HG03097 (cell line): ENCODE results near the gene UCKL1.
"Not testable (repeated sequence)": the region's sequence is repeated elsewhere in the genome, so short reads cannot be mapped to it uniquely, and the experiment has no call there.

Experiments
- ATAC-seq: cut with Tn5 transposase; IDR thresholded peaks from one replicate; pipeline ENCODE4 v1.9.1; 2021; ENCODE audit not compliant: unreplicated experiment, low FRiP score

Gene UCKL1

DNA sequence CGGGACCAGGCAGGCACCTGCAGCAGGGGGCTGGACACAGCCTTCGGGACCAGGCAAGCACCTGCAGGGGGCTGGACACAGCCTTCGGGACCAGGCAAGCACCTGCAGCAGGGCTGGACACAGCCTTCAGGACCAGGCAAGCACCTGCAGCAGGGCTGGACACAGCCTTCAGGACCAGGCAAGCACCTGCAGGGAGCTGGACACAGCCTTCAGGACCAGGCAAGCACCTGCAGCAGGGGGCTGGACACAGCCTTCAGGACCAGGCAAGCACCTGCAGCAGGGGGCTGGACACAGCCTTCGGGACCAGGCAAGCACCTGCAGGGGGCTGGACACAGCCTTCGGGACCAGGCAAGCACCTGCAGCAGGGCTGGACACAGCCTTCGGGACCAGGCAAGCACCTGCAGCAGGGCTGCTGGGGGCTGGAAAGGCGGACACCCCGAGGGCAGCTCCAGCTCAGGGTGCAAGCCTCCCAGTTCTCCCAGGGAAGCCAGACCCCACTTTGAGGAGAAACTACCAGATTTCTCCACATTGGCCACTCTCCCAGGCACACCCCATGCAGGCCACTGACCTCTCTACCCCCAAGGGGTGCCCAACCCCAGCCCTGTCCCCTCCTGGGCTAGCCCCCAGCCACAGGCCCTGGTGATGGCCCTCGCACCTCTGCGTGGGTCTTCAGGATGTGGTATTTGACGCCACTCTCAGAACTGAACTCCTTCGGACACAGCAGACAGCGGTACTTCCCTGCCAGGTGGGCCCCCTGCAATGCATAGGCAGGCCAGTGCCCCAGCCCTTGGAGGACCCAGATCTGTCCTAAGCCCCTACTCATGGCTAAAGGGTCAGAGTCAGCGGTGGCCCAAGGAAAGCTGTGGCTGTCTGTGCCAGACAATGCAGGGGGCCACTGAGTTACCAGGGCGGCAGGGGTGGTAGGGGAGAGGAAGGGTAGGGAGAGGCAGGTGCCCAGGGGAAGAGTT is 4.7 kb upstream of the UCKL1 start:
- ATAC-seq, result not testable (repeated sequence)

- no peak for ATAC-seq
These were observed 3.5 kb upstream of the UCKL1 start for GRCh38 chr20:63959699-63960075.

GRCh38 chr20:63958964-63959698 is 2.9 kb upstream of the UCKL1 start:
- ATAC-seq, result no peak

DNA sequence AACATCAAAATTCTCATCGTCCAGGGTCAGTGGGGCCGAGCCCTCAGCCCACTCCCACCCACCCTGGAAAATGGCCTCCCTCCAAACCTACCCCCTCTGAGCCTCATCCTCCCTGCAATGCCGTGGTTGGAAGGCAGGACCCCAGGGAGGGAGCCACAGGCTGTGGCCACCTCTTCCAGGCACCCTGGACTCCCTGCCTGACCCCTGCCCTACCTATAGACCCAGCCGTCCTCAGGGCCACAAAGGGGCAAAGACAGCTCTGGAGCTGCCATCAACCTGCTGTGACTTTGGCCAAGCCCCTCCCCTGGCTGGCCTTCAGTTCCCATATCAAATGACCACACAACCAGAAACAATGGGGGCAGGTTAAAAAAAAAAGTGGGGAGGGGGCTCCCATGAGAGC is 2.3 kb upstream of the UCKL1 start:
- no peak for ATAC-seq

- ATAC-seq, result no peak
These were observed 1.6 kb upstream of the UCKL1 start for GRCh38 chr20:63957690-63958441.

DNA sequence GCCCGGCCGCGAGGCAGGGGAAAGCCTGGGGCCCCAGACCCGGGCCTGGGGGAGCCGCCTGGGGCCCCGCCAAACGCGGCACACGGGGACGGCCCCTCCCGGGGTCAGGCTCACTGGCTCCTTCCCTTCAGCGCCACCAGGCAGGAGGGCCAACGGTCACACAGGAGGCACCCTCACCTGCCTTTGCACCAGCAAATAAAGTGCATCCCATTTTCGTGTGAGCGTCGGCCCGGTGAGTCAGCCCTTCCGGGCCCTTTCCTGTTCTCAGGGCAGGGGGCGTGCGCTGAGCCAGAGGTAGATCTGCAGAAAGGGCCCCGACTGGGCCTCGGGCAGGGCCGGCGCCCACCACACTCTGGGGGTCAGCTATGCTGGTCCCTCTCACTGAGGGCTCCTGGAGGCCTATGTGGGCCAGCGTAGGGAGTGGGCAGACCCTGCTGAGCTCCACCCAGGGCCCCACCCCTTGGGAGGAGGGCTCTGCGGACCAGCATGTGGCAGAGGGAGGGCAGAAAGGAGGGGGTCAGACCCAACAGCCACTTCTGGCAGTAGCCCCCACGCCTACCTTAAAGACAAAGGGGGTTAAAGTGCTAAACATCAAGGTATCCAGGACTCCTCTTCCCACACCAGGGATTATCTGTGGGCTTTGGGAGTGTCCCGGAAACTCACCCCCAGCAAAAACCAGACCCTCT is 931 bp upstream of the UCKL1 start:
- ATAC-seq, result no peak

DNA sequence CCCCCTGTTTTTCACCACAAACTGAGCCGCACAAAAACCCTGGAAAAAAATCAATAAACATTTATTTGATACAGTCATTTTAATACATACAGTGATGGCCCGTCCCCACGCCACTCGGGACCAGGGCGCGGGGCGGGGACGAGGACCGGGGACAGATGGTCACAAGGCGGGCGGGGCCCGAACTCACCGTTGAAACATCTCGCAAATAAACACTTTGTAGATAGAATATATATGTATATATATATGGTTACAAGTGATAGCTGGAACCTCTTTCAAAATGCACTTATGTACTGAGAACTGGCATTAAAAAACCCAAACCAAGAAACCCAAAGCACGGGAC is 418 bp upstream of the UCKL1 start:
- no peak for ATAC-seq

DNA sequence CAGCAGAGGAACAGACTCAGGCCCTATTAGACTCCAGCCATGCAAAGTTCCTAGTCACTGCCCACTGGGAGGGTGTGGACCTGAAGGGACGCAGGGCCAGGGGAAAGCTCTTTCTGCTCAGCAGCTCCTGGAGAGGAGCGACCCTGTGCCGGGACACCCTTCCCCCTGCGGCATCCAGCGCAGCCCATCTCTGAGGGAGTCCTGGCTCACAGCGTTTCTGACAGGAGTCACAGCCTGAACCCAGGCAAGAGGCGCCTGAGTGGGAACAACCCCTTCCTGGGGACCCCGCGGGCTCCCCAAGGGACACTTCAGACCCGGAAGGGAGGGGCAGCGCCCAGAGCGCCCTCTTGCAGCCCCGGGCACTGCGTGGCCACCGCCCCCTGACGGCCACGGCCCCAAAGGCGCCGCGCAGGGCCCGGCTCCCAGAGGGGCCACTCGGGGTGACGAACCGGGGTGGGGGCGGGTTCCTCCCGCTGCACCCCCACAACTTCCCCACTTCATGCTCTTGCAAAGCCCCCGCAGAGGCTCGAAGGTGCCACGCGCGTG is 862 bp downstream of the UCKL1 start:
- no peak for ATAC-seq

- no peak for ATAC-seq
These were observed 2.3 kb downstream of the UCKL1 start for GRCh38 chr20:63953764-63954429.

DNA sequence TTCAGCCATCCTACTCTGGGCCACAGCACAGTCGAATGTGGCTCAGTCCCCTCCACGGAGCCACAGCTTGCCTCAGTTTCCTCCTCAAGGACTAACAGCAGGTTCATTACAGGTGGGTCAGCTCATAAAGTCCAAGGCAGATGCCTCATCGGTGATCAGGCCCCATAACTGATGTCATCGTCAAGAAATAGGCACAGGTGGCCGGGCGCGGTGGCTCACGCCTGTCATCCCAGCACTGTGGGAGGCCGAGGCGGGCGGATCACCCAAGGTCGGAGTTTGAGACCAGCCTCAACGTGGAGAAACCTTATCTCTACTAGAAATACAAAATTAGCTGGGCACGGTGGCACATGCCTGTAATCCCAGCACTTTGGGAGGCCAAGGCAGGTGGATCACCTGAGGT is 3.4 kb downstream of the UCKL1 start:
- no peak for ATAC-seq

GRCh38 chr20:63952210-63952535 is 4.0 kb downstream of the UCKL1 start:
- ATAC-seq, result no peak

- ATAC-seq, result no peak
These were observed 4.6 kb downstream of the UCKL1 start for GRCh38 chr20:63951398-63952209.

DNA sequence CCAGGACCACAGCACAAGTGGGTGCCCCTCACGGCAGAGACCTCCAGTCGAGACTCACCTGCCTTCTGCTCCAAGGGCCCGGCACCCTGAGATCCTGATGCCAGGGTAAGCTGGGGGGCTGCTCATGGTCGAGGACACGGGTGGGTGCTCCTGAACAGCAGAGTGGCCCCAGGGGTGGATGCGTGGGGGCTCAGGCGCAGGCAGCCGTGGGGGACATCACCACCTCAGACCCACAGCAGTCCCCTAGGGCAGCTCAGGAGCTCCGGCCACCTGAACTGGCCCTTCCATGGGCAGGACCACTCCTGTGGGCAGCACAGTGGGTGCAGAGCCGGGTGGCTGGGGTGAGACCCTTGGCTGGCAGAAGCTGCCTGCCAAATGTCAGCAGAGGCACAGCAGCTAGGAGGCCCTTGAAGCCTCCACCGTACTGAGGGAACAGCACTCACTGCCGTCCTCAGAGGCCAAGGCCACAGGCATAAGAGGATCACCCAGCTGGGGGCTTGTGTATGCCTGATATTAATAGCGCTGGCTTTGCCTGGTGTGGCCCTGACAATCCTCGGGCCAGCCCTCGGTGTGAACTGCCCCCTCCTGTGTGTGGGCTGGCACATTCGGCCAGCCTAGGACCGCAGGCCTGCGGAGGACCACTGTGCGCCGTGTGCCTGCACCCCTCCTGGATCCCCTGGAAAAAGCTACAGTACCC is 5.4 kb downstream of the UCKL1 start:
- no peak for ATAC-seq

GRCh38 chr20:63947638-63948456 is 8.4 kb downstream of the UCKL1 start:
- ATAC-seq, result no peak

DNA sequence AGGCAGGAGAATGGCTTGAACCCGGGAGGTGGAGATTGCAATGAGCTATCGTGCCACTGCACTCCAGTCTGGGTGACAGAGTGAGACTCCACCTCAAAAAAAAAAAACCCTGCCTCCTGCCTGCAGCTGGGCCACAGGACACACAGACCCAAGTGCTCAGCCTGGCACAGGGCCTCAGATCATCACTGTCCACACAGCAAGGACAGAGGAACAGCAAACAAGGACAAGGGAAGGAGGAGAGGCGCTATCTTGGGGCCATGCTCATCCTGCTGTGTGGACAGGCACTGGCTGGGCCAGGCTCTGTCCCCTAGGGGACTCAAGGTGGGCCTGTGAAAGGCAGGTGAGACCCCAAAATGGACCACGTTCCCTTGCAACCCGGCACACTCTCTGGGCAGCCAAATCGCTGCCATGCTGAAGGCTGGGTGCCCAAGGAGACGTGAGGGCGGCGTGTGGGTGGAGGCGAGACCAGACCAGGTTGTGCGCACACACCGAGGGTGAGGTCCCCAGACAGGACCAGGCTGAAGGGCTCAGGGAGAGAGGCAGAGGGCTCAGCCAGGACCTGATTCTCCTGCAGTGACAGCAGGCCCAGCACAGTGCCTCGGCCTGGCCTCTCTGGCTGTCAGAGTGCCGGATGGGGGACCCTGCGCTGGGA is 9.1 kb downstream of the UCKL1 start:
- no peak for ATAC-seq

- no peak for ATAC-seq
These were observed 10.0 kb downstream of the UCKL1 start for GRCh38 chr20:63945921-63946920.
